ENCODE data around the gene TCF7L1. TPM values are rescaled to one million over a fixed set of nuclear protein-coding genes. Genes with fewer than 3 reads are reported as not detected.

Gene TCF7L1
- total RNA-seq, 2 donors from 2014 or later: 8.3 to 8.8 TPM

- ATAC-seq (ENCODE audit: insufficient number of reproducible peaks, low FRiP score, low read depth) (no peak), DNase-seq (ENCODE audit: low spot score) (no peak)
- H3K27me3 ChIP-seq (replicated peaks; ENCODE audit: insufficient read depth): no peaks in the 10 kb centered on the region
- H3K4me1 ChIP-seq (ENCODE audit: control insufficient read depth in 1 of 2, low read depth in 2 of 2): no peaks in the 10 kb centered on the region
- no peak overlapping the region for H3K27ac ChIP-seq
- no peaks in the 10 kb centered on the region for H3K9me3 ChIP-seq
- no peaks in the 10 kb centered on the region for H3K36me3 ChIP-seq
- TF ChIP-seq, protein P1, sequence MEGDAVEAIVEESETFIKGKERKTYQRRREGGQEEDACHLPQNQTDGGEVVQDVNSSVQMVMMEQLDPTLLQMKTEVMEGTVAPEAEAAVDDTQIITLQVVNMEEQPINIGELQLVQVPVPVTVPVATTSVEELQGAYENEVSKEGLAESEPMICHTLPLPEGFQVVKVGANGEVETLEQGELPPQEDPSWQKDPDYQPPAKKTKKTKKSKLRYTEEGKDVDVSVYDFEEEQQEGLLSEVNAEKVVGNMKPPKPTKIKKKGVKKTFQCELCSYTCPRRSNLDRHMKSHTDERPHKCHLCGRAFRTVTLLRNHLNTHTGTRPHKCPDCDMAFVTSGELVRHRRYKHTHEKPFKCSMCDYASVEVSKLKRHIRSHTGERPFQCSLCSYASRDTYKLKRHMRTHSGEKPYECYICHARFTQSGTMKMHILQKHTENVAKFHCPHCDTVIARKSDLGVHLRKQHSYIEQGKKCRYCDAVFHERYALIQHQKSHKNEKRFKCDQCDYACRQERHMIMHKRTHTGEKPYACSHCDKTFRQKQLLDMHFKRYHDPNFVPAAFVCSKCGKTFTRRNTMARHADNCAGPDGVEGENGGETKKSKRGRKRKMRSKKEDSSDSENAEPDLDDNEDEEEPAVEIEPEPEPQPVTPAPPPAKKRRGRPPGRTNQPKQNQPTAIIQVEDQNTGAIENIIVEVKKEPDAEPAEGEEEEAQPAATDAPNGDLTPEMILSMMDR (IDR thresholded peaks at IDR 0.05): no peak
- H3K4me3 ChIP-seq: no peak overlapping the region
Measured at GRCh38 chr2:85091838-85092237, 41.4 kb upstream of the TCF7L1 start.

- H3K4me3 ChIP-seq: no peak overlapping the region
- no peak overlapping the region for H3K27ac ChIP-seq
- H3K27me3 ChIP-seq (replicated peaks; ENCODE audit: insufficient read depth): no peaks in the 10 kb centered on the region
- H3K4me1 ChIP-seq (ENCODE audit: control insufficient read depth in 1 of 2, low read depth in 2 of 2): no peaks in the 10 kb centered on the region
- no peaks in the 10 kb centered on the region for H3K36me3 ChIP-seq
- ATAC-seq (ENCODE audit: insufficient number of reproducible peaks, low FRiP score, low read depth) (no peak), DNase-seq (ENCODE audit: low spot score) (no peak)
- TF ChIP-seq, protein P1 (IDR thresholded peaks at IDR 0.05): no peak
- H3K9me3 ChIP-seq: no peaks in the 10 kb centered on the region
Measured at GRCh38 chr2:85095094-85095493, 38.1 kb upstream of the TCF7L1 start.

- Histone ChIP-seq H3K27ac (no peak overlapping the region), H3K4me1 (ENCODE audit: control insufficient read depth in 1 of 2, low read depth in 2 of 2) (no peaks in the 10 kb centered on the region), H3K36me3 (no peaks in the 10 kb centered on the region), H3K9me3 (no peaks in the 10 kb centered on the region), H3K27me3 (replicated peaks; ENCODE audit: insufficient read depth) (no peaks in the 10 kb centered on the region), H3K4me3 (no peak overlapping the region)
- TF ChIP-seq, protein P1 (IDR thresholded peaks at IDR 0.05): no peak
- no peak for ATAC-seq (ENCODE audit: insufficient number of reproducible peaks, low FRiP score, low read depth)
- no peak for DNase-seq (ENCODE audit: low spot score)
Measured at GRCh38 chr2:85096616-85097015, 36.6 kb upstream of the TCF7L1 start.

GRCh38 chr2:85104228-85104627 is 29.0 kb upstream of the TCF7L1 start:
- H3K9me3 ChIP-seq: no peaks in the 10 kb centered on the region
- no peaks in the 10 kb centered on the region for H3K27me3 ChIP-seq (replicated peaks; ENCODE audit: insufficient read depth)
- no peak for ATAC-seq (ENCODE audit: insufficient number of reproducible peaks, low FRiP score, low read depth)
- no peak for DNase-seq (ENCODE audit: low spot score)
- TF ChIP-seq, protein P1 (IDR thresholded peaks at IDR 0.05): no peak
- no peaks in the 10 kb centered on the region for H3K4me1 ChIP-seq (ENCODE audit: control insufficient read depth in 1 of 2, low read depth in 2 of 2)
- H3K4me3 ChIP-seq: no peak overlapping the region
- no peaks in the 10 kb centered on the region for H3K36me3 ChIP-seq
- no peak overlapping the region for H3K27ac ChIP-seq

GRCh38 chr2:85106489-85107180 is 26.6 kb upstream of the TCF7L1 start:
- TF ChIP-seq, protein P1 (IDR thresholded peaks at IDR 0.05): no peak
- no peaks in the 10 kb centered on the region for H3K36me3 ChIP-seq
- H3K4me1 ChIP-seq (ENCODE audit: control insufficient read depth in 1 of 2, low read depth in 2 of 2): no peaks in the 10 kb centered on the region
- H3K9me3 ChIP-seq: no peaks in the 10 kb centered on the region
- H3K4me3 ChIP-seq: no peak overlapping the region
- no peak for DNase-seq (ENCODE audit: low spot score)
- no peaks in the 10 kb centered on the region for H3K27me3 ChIP-seq (replicated peaks; ENCODE audit: insufficient read depth)
- ATAC-seq (ENCODE audit: insufficient number of reproducible peaks, low FRiP score, low read depth): no peak
- H3K27ac ChIP-seq: no peak overlapping the region
